GM12873 (cell line): Measurements from ENCODE around the gene LTBP1.

Source experiments
- TF ChIP-seq, protein P1 (sequence below): IDR thresholded peaks from 2 replicates; pipeline ENCODE4 v1.5.1; 2012; ENCODE audit warnings: low read depth, mild to moderate bottlenecking, moderate library complexity, low read length, control low read depth; ENCODE audit not compliant: insufficient read depth; ENCODE audit errors: missing control alignments

The LTBP1 gene

DNA sequence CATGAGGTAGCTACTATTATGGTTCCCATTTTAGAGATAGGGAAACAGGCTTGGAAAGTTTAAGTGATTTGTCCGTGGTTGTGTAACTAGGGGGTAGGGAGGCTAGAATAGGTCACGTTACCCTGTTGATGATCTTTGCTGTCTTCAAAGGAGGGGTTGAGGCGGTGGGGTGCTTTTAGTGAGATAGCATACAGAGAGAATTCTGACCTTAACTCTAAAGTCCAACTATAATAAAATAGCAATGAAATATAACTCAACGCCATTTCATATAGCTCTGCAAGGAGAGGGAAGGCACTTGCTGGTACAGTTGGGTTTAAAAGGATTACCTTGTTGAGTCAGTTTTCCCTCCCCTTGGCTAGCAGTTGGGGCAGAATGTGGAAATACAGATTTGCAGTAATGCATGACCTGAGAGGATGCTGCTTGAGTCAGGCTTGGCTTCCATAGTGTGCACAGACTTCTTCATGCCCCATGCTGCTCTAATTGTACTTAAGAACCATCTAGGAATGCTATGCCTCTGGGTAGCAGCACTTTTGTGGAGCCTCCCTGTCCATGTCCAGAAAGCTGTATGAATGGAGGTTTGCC is 143.9 kb downstream of the LTBP1 start:
- TF ChIP-seq, protein P1, sequence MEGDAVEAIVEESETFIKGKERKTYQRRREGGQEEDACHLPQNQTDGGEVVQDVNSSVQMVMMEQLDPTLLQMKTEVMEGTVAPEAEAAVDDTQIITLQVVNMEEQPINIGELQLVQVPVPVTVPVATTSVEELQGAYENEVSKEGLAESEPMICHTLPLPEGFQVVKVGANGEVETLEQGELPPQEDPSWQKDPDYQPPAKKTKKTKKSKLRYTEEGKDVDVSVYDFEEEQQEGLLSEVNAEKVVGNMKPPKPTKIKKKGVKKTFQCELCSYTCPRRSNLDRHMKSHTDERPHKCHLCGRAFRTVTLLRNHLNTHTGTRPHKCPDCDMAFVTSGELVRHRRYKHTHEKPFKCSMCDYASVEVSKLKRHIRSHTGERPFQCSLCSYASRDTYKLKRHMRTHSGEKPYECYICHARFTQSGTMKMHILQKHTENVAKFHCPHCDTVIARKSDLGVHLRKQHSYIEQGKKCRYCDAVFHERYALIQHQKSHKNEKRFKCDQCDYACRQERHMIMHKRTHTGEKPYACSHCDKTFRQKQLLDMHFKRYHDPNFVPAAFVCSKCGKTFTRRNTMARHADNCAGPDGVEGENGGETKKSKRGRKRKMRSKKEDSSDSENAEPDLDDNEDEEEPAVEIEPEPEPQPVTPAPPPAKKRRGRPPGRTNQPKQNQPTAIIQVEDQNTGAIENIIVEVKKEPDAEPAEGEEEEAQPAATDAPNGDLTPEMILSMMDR = no peak

DNA sequence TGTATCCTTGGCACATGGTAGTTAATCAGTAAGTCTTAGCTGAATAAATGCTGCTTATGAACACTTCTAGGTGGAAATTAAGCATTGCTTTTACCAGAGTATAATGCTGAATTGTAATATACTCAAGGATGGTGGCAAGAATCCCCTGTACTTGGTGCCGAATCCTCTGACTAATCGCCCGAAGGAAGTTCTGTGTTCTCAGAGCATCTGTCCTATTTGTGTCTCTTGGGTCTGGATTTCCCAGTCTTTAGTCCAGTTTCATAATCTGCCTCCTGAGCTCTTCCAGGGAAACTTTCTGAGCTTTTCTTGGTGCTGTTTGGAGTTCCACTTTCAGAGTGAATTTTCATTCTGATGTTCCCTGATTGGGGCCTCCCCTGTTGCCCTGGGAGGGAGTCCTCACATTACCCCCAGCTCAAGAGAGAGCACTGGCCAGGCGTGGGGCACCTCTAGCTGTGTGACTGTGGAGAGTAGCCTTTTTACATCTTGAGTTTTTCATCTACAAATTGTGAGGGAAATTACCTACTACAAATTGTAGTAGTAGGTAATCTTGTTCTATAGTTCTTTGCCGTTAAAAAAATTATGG is 144.9 kb downstream of the LTBP1 start:
- TF ChIP-seq, protein P1 = no peak

DNA sequence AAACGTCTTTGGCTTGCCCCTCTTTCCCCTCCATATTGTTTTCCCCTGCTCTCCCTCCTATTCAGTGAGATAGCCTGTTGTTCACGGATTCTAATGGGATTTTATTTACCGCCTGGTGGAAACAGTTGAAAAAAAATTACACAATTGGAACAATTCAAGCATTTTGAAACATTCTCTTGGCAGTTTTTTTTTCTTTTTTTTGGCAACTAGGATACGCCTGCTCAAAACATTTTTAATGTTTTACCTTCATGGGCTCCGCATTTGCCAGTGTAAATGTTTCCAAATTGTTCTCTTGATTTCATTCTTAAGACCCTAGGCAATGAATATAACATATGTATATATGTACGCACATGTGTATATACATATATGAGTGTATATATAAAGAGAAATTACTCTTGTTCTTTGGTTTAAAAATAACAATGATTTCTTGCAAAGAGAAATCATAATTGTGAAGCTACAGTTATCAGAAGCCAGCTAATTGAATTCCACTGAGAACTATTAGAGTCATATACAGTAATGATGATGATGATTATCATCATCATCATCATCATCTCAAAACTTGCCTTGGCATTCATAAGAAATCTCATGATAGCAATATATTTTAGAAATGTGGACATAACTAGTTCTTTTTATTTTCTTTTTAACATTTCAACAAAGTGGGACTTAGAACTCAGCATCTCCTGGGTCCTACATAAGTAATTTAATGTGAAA is 146.7 kb downstream of the LTBP1 start:
- TF ChIP-seq, protein P1 = no peak

DNA sequence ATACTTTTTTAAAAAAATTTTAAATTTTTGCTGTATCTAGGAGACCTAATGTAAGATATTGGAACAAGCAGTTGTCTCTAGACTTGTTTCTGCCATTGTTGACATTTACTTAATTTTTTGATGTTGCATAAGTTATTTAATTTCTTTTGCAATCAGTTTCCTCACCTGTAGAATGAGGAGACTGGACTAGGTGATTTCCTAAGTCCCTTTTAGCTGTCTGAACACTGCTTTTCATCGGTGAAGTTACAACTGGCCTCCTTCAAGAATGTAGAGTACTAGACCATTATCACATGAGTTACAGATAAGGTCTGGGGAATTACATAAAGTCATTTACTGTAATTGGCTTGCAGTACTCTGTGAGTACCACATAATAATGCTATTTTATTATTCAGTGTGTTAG is 147.6 kb downstream of the LTBP1 start:
- TF ChIP-seq, protein P1 = no peak

DNA sequence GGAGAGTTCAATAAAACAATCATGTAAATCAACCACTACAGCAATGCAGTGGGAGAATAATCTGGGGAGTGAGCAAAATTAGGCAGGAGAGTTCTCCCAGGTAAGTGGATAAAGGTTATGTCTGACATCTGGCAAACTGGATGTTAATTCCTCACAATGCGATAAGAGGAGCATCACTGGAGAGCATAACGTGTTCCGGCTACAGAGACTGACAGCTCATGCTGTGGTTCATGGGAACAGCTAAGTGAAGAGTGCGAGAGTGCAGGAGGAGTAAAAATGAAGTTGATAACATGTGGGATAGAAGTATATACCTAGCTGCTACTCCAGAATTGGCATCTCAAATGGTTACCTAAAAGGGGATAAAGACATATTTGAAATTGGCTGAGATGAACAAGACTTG is 153.2 kb downstream of the LTBP1 start:
- TF ChIP-seq, protein P1 = no peak

DNA sequence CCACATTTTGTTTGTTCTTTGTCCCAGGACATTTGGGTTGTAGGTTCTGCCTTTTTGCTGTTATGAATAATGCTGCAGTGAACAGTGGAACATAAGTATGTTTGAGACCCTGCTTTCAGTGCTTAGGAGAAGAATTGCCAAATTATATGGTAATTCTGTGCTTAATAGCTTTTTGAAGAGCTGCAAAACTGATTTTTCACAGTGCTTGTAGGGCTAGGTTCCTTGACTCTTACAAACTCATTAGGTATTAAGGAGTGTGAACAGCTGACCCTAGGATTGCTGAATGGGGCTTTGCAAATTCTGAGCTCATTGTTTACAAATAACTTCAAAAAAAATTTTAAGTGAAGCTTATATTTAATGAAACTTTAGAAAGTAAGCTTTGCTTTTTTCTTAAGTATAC is 154.2 kb downstream of the LTBP1 start:
- TF ChIP-seq, protein P1 = no peak

DNA sequence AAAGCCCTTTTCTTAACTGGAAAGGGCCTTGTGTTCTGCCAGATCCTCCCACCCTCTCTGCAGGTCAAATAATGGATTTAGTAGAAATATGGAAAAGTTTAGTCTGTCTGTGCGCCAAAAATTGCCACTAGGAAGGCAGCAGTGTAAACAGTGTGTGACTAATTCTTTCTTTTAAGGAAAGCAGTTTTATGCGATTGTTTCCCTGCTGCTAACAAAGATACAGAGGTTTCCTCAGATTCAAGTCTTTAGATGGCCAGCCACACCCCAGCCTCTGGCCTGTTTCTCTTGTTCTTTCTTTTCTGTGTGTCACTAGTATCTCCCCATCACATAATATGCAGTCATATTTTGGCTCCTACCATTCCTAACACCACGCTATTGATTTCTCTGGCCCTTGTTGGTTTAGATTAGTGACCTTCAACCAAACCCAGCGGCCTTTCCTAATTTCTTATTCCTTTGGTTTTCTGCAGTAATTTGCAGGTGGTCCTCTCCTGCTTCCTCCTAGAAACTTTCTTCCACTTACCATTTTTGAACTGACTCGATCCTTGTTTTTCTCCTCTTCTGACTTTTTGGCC is 157.4 kb downstream of the LTBP1 start:
- TF ChIP-seq, protein P1 = no peak
